HG03066 (cell line): Measurements from ENCODE around the gene TET1.
"Not testable (repeated sequence)": the region's sequence is repeated elsewhere in the genome, so short reads cannot be mapped to it uniquely, and the experiment has no call there.

Experiments used
- ATAC-seq: cut with Tn5 transposase; IDR thresholded peaks from one replicate; pipeline ENCODE4 v1.9.1; 2021; ENCODE audit warnings: low read depth; ENCODE audit not compliant: unreplicated experiment

The TET1 gene

GRCh38 chr10:68604441-68604840, 44.3 kb downstream of the TET1 start:
- no peak for ATAC-seq

GRCh38 chr10:68606918-68607317, 46.8 kb downstream of the TET1 start:
- no peak for ATAC-seq

GRCh38 chr10:68610023-68610422, 49.9 kb downstream of the TET1 start:
- ATAC-seq: not testable (repeated sequence)

- no peak for ATAC-seq
Observed at GRCh38 chr10:68611227-68611626, 51.1 kb downstream of the TET1 start.

- ATAC-seq: not testable (repeated sequence)
Observed at GRCh38 chr10:68613974-68614373, 53.8 kb downstream of the TET1 start.

- not testable (repeated sequence) for ATAC-seq
Observed at GRCh38 chr10:68617691-68618090, 57.6 kb downstream of the TET1 start.

- ATAC-seq: no peak
Observed at GRCh38 chr10:68618234-68618633, 58.1 kb downstream of the TET1 start.

GRCh38 chr10:68619595-68619994, 59.5 kb downstream of the TET1 start:
- no peak for ATAC-seq

- ATAC-seq: no peak
Observed at GRCh38 chr10:68625316-68625921, 65.3 kb downstream of the TET1 start.

GRCh38 chr10:68628576-68629127, 68.5 kb downstream of the TET1 start:
- ATAC-seq: no peak

- ATAC-seq: not testable (repeated sequence)
Observed at GRCh38 chr10:68632271-68632560, 72.1 kb downstream of the TET1 start.

- no peak for ATAC-seq
Observed at GRCh38 chr10:68633281-68633680, 73.1 kb downstream of the TET1 start.

GRCh38 chr10:68633816-68634466, 73.8 kb downstream of the TET1 start:
- ATAC-seq: no peak

GRCh38 chr10:68636335-68636734, 76.2 kb downstream of the TET1 start:
- ATAC-seq: no peak

GRCh38 chr10:68643550-68643949, 83.4 kb downstream of the TET1 start:
- not testable (repeated sequence) for ATAC-seq

- no peak for ATAC-seq
Observed at GRCh38 chr10:68647672-68648341, 87.7 kb downstream of the TET1 start.

GRCh38 chr10:68655620-68656126, 95.5 kb downstream of the TET1 start:
- no peak for ATAC-seq

- ATAC-seq: no peak
Observed at GRCh38 chr10:68665841-68666240, 105.7 kb downstream of the TET1 start.

- no peak for ATAC-seq
Observed at GRCh38 chr10:68666280-68666760, 106.2 kb downstream of the TET1 start.

GRCh38 chr10:68668231-68668630, 108.1 kb downstream of the TET1 start:
- ATAC-seq: no peak

- no peak for ATAC-seq
Observed at GRCh38 chr10:68668972-68669371, 108.8 kb downstream of the TET1 start.
